Measurements from ENCODE around the gene MACROD2. TPM values are rescaled to one million over a fixed set of nuclear protein-coding genes. Genes with fewer than 3 reads are reported as not detected.
"Not testable (repeated sequence)": the region's sequence is repeated elsewhere in the genome, so short reads cannot be mapped to it uniquely, and the experiment has no call there.

Gene MACROD2
- total RNA-seq, 2 donors from 2014 or later = 0.95 to 4.2 TPM

- Histone ChIP-seq H3K4me1 (ENCODE audit: control insufficient read depth in 1 of 2, low read depth in 2 of 2) (peaks cover 0 to 6% of the 10 kb centered on the region in 2 donors), H3K4me3 (no peak overlapping the region), H3K27ac (no peak overlapping the region), H3K9me3 (no peaks in the 10 kb centered on the region), H3K27me3 (replicated peaks; ENCODE audit: insufficient read depth) (no peaks in the 10 kb centered on the region), H3K36me3 (no peaks in the 10 kb centered on the region)
- no peak for TF ChIP-seq CTCF (IDR thresholded peaks at IDR 0.05)
- no peak for ATAC-seq (ENCODE audit: insufficient number of reproducible peaks, low FRiP score, low read depth)
- no peak for DNase-seq (ENCODE audit: low spot score)
Observed at GRCh38 chr20:14921513-14921912, 926.2 kb downstream of the MACROD2 start.

- no peak overlapping the region for H3K27ac ChIP-seq
- TF ChIP-seq CTCF (IDR thresholded peaks at IDR 0.05) = no peak
- DNase-seq (ENCODE audit: low spot score) = no peak
- H3K4me3 ChIP-seq = no peak overlapping the region
- peaks cover 0 to 6% of the 10 kb centered on the region in 2 donors for H3K4me1 ChIP-seq (ENCODE audit: control insufficient read depth in 1 of 2, low read depth in 2 of 2)
- H3K9me3 ChIP-seq = no peaks in the 10 kb centered on the region
- no peak for ATAC-seq (ENCODE audit: insufficient number of reproducible peaks, low FRiP score, low read depth)
- H3K36me3 ChIP-seq = no peaks in the 10 kb centered on the region
- H3K27me3 ChIP-seq (replicated peaks; ENCODE audit: insufficient read depth) = no peaks in the 10 kb centered on the region
Observed at GRCh38 chr20:14922503-14923267, 927.4 kb downstream of the MACROD2 start.

- TF ChIP-seq CTCF (IDR thresholded peaks at IDR 0.05) = no peak
- no peak for ATAC-seq (ENCODE audit: insufficient number of reproducible peaks, low FRiP score, low read depth)
- no peaks in the 10 kb centered on the region for H3K9me3 ChIP-seq
- no peaks in the 10 kb centered on the region for H3K27me3 ChIP-seq (replicated peaks; ENCODE audit: insufficient read depth)
- H3K4me1 ChIP-seq (ENCODE audit: control insufficient read depth in 1 of 2, low read depth in 2 of 2) = peaks cover 0 to 6% of the 10 kb centered on the region in 2 donors
- no peak overlapping the region for H3K4me3 ChIP-seq
- no peak overlapping the region for H3K27ac ChIP-seq
- no peak for DNase-seq (ENCODE audit: low spot score)
- no peaks in the 10 kb centered on the region for H3K36me3 ChIP-seq
Observed at GRCh38 chr20:14924433-14924832, 929.1 kb downstream of the MACROD2 start.

- no peak for TF ChIP-seq CTCF (IDR thresholded peaks at IDR 0.05)
- Histone ChIP-seq H3K9me3 (no peaks in the 10 kb centered on the region), H3K4me1 (ENCODE audit: control insufficient read depth in 1 of 2, low read depth in 2 of 2) (peaks cover 0 to 6% of the 10 kb centered on the region in 2 donors), H3K27me3 (replicated peaks; ENCODE audit: insufficient read depth) (no peaks in the 10 kb centered on the region), H3K36me3 (no peaks in the 10 kb centered on the region), H3K27ac (no peak overlapping the region), H3K4me3 (no peak overlapping the region)
- DNase-seq (ENCODE audit: low spot score) (no peak), ATAC-seq (ENCODE audit: insufficient number of reproducible peaks, low FRiP score, low read depth) (no peak)
Observed at GRCh38 chr20:14925300-14925699, 930.0 kb downstream of the MACROD2 start.

GRCh38 chr20:14926436-14926835 lies 931.1 kb downstream of the MACROD2 start:
- not testable (repeated sequence) for H3K27me3 ChIP-seq (replicated peaks; ENCODE audit: insufficient read depth); H3K27ac ChIP-seq; H3K4me3 ChIP-seq; ATAC-seq (ENCODE audit: insufficient number of reproducible peaks, low FRiP score, low read depth); H3K36me3 ChIP-seq; DNase-seq (ENCODE audit: low spot score); H3K9me3 ChIP-seq; H3K4me1 ChIP-seq (ENCODE audit: control insufficient read depth in 1 of 2, low read depth in 2 of 2)

- no peaks in the 10 kb centered on the region for H3K36me3 ChIP-seq
- H3K4me1 ChIP-seq (ENCODE audit: control insufficient read depth in 1 of 2, low read depth in 2 of 2) = peaks cover 0 to 6% of the 10 kb centered on the region in 2 donors
- no peak overlapping the region for H3K4me3 ChIP-seq
- TF ChIP-seq CTCF (IDR thresholded peaks at IDR 0.05) = no peak
- H3K27me3 ChIP-seq (replicated peaks; ENCODE audit: insufficient read depth) = no peaks in the 10 kb centered on the region
- H3K27ac ChIP-seq = no peak overlapping the region
- DNase-seq (ENCODE audit: low spot score) (no peak), ATAC-seq (ENCODE audit: insufficient number of reproducible peaks, low FRiP score, low read depth) (no peak)
- no peaks in the 10 kb centered on the region for H3K9me3 ChIP-seq
Observed at GRCh38 chr20:14928083-14928482, 932.8 kb downstream of the MACROD2 start.
